NK-92 (cell line): Measurements from ENCODE around the gene RNF208.
"Not testable (repeated sequence)": the region's sequence is repeated elsewhere in the genome, so short reads cannot be mapped to it uniquely, and the experiment has no call there.

ENCODE experiments used
- DNase-seq: peaks from one replicate; lab custom pipeline; 2025; ENCODE audit not compliant: unreplicated experiment; lab: John Stamatoyannopoulos, UW

The RNF208 gene

DNA sequence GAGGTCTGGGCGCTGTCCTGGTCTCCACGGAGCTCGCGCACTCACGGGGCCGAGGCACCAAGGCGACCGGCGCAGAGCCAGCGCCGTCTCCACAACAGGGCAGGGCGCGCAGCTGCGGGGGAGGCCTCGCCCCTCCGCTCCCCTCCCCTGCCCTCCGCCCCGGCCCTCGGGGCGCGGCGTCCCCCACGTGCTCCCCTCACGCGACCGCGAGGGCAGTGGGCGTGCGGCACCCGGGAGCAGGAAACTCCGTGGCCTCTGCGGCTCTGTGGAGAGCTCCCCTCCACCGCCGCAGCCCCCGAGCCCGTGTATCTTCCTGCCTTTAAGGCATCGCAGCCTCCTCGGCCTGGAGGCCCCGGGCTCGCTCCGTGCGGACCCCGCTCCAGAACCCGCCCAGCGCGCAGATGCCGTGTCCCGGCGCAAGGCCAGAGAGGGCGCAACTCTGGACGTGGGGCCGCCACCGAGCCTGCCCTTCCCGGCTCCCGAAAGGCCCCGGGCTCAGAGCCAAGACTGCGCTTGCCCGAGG is 18.3 kb upstream of the RNF208 start:
- no peak for DNase-seq

- DNase-seq: not testable (repeated sequence)
Measured at GRCh38 chr9:137239541-137240200, 17.6 kb upstream of the RNF208 start.

GRCh38 chr9:137237759-137238726 is 16.0 kb upstream of the RNF208 start:
- no peak for DNase-seq

- DNase-seq: no peak
Measured at GRCh38 chr9:137236936-137237421, 14.9 kb upstream of the RNF208 start.

- DNase-seq: peak; percentile 30
Measured at GRCh38 chr9:137236238-137236935, 14.3 kb upstream of the RNF208 start.

GRCh38 chr9:137235424-137236237 is 13.6 kb upstream of the RNF208 start:
- no peak for DNase-seq

DNA sequence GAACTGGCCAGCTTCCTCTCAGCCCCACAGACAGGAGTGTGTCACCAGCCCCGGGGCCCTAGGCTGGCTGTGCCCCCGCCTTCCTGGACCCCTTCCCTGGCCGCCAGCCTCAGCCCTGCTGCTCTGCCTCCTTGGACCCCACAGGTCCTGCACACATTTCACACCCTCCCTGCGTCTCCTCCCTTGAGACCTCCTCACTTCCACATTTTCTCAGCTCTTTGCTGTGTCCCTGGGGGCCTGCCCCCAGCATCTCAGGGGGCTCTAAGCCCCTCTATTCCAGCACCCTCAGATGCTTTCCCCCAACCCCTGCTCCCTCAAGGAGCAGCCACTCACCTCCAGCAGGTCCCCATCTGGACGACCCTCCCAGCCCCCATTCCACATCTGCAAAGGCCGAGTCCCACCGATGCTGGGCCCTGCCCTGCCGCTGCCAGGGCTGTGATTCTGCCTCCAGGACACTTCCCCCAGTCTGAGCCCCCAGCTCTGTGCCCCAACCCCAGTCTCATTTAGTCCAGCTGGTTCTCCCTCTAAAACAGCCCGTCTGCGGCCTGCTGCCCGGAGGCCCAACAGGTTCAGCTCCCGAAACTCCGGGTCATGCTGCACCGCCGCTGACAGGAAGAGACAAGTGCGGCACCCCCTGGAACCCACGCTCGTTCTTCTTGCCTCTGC is 12.9 kb upstream of the RNF208 start:
- no peak for DNase-seq

DNA sequence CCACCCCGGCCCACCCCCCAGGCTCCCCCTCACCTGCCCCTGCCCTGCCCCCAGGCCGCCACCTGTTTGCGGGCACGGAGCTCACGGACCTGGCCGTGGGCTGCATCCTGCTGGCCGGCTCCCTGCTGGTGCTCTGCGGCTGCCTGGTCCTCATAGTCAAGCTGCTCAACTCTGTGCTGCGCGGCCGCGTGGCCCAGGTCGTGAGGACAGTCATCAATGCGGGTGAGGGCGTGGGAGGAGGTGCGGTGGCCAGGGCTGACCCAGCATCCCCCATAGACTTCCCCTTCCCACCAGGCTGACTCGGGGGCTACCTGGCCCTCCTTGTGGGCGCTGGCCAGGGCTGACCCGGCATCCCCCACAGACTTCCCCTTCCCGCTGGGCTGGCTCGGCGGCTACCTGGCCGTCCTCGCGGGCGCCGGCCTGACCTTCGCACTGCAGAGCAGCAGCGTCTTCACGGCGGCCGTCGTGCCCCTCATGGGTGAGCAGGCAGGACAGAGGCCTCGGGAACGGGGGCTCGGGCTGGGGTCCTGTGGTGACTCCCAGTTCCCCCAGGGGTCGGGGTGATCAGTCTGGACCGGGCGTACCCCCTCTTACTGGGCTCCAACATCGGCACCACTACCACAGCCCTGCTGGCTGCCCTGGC is 12.1 kb upstream of the RNF208 start:
- DNase-seq: no peak

DNA sequence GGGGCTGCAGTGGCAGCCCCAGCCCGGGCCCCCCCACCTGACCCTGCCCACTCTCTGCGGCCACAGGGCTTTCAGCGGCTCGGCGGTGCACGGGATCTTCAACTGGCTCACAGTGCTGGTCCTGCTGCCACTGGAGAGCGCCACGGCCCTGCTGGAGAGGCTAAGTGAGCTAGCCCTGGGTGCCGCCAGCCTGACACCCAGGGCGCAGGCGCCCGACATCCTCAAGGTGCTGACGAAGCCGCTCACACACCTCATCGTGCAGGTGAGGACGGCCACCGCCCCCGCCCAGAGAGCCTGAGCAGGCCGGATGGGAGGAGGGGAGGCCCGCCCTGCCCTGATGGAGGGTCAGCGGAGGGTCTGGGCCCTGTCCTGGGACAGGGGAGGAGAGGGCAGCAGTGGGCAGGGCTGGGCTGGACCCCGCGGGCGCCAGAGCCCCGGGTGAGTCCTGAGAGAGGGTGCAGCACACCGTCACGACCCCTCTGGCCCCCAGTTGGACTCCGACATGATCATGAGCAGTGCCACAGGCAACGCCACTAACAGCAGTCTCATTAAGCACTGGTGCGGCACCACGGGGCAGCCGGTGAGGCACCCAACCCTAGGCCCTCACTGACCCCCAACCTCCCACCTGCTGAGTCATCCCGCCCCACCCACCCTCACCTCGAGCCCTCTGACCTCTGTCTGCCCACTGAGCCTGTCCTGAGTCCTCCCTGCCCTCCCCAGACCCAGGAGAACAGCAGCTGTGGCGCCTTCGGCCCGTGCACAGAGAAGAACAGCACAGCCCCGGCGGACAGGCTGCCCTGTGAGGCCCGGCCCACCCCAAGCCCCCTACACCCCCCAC is 11.3 kb upstream of the RNF208 start:
- no peak for DNase-seq

DNA sequence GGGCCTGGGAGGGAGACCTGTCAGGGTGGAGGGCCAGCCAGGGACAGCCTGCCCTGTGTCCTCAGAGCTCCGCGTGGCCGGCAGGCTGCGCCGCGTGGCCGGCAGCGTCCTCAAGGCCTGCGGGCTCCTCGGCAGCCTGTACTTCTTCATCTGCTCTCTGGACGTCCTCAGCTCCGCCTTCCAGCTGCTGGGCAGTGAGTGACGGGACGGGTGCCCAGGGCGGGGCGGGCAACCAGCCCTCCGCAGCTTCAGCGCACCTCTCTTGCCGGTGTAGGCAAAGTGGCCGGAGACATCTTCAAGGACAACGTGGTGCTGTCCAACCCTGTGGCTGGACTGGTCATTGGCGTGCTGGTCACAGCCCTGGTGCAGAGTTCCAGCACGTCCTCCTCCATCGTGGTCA is 10.5 kb upstream of the RNF208 start:
- no peak for DNase-seq

- no peak for DNase-seq
Measured at GRCh38 chr9:137232101-137232500, 10.1 kb upstream of the RNF208 start.

DNA sequence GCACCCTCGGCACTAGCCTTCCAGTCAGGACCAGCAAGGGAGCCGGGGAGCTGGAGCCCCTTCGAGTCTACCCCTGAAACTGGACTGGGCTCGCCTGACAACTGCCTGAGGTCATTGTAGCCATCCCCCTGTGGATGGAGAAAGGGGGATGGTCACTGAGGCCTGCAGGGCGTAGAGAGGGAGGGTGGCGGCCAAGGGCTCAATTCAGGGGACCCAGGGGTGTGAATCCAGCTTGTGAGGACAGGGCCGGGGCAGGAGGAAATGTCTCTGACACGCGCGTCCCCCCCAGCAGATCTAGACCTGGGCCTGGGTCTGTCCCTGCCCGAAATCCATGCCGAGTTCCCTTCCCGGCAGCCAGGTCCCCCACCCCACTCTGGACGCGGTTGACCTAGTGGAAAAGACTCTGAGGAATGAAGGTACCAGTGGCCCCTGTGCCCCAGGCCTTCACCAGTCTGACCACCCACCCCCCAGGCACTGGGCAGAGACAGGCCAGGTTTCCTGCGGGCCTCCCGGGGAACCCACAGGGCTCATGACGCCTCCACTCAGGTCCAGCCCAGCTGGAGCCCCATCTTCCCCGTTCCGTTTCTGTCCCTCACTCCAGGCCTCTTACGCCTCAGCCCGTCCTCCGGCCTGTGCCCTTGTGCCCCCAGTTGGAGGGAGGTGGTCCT is 9.5 kb upstream of the RNF208 start:
- DNase-seq: no peak

- DNase-seq: no peak
Measured at GRCh38 chr9:137230705-137231371, 8.8 kb upstream of the RNF208 start, which contains the start of gene SLC34A3. SLC34A3 (plus strand) TSS chr9:137230901; CDS start chr9:137231703, 802 bp downstream.

DNA sequence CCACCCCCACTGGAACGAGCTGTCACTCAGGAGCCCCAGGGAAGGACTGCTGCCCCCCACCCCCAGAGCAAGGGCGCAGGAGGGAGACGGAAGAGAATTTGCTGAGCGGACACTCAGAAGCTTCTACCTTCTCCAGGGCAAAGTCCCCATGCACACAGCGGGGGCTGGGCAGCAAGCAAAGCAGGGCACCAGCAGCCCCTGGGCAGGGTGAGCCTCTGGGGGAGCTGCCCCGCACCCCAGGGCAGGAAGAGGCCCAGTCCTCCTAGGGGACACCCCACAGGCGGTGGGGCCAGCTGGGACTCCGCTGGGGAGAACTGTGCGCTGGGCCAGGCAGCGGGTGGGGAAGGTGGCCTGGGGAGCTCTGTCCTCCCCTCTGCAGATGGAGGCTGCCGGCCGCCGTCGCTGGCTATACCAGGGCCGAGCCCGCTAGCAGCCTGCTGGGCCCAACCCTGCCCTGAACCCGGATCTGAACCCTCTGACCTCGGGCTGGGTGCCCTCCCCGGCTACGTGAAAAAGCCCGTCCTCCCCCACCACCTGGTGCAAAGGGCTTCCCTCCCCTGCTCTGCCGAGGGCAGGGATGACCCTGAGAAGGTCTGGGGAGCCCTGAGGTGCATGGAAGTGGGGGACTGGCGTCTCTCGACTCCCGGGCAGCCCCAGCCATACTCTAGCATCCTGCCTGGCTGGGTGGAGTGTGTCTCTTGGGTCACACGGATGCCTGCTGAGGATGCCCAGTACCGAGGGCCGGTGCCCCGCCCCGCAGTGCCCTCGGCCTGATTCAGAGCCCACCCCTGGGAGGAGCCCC is 8.1 kb upstream of the RNF208 start:
- no peak for DNase-seq

DNA sequence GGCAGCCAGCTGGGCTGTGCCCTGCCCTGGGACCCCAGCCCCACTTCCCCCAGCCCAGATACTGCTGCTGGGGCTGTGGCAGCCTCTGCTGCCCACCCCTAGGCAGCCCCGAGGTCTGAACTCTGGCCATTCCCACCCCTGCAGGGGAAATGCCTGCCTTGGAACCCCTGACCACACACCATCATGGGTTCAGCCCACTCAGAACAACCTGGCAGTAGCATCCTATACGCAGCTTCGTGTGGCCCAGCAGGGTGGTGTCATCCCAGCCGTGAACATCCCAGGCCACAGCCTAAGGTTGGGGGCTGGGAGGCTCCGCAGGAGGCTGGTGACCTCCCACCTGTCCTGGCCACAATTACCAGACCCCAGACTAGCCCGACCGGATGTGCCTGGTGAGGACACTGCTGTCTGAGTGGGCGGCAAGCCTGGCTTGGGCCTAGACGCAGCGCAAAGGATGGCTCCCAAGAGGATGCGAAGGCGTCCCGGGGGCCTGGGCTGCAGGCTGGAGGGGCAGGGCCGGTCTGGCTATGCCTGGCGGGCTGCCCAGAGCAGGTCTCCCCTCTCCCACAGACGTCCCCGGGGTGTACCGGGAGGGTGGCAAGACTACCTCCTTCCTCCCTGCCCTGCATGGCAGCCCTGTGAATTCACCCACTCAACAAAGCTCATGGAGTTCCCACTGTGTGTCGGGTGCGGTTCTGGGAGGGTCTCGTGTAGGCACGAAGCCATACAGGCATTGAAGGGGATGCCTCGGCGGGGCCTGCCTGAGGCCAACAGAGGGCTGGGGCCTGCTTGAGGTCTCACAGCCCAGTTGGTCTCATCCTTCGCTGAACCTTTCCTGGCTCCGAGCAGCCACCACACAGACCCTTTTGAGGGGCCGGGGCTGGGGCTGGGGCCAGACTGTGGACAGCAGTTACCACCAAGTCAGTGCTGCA is 7.2 kb upstream of the RNF208 start:
- no peak for DNase-seq
